Measurements from ENCODE around the gene PTPRG. TPM values are rescaled to one million over a fixed set of nuclear protein-coding genes. Genes with fewer than 3 reads are reported as not detected.

Gene PTPRG
- total and polyA plus RNA-seq, 2 donors (not counting 3 experiments of a cell fraction or from before 2014, with no cell fraction given), result 8.9 to 39.1 TPM

DNA sequence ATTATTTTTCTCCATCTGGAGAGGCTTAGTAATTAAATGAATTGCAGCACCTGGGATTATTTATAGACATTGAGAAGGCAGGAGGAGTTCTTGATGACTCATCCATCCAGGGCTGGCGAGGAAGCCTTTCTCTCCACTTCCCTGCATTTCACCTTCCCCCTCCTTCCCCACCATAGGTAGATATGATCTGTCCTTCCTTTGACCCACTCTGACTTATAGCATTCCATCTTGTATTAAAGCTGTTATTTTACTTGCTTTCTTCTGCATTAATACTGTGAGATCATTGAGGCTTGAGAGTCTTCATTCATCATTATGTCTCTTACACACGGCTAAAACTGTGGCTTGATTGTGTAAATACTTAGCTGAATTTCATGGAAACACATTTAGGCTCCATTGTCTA is 523.2 kb downstream of the PTPRG start:
- POLR2A ChIA-PET, result no interaction called here
- no peak overlapping the region for H3K27ac ChIP-seq (ENCODE audit: insufficient read depth, low read depth, low read length)
- no peaks in the 10 kb centered on the region for H4K20me1 ChIP-seq (replicated peaks; ENCODE audit: control insufficient read depth, extremely low read depth, insufficient read depth, low read length)
- CTCF ChIA-PET, result interaction anchor here (1.4 kb wide), 1 partner anchor 47 kb away, joined by 5 read pairs; no protein-coding TSS in a partner anchor
- intact Hi-C loops (cut with micrococcal nuclease) (no loop called here), dilution Hi-C loops (cut with MboI; ENCODE audit: extremely low pct_ligation_motif_present, low sequenced_read_pairs) (no loop called here)
- no peaks in the 10 kb centered on the region for H3K36me3 ChIP-seq (ENCODE audit: control insufficient read depth in 2 of 2, extremely low read depth in 1 of 2, insufficient read depth in 2 of 2, low read length in 2 of 2)
- H3K27me3 ChIP-seq (ENCODE audit: control insufficient read depth in 2 of 2, insufficient read depth in 2 of 2, low read length in 2 of 2), result no peaks in the 10 kb centered on the region
- no peaks in the 10 kb centered on the region for H3K9me3 ChIP-seq (replicated peaks; ENCODE audit: control insufficient read depth, insufficient read depth, low read length)
- H3K79me2 ChIP-seq (ENCODE audit: control insufficient read depth, insufficient read depth, low read length), result no peaks in the 10 kb centered on the region
- FAIRE-seq (no peak), DNase-seq (ENCODE audit: low read depth, low spot score) (peak; percentile 30)
- BruUV-seq (replicated peaks), result no TSS peak
- no peak overlapping the region for H3K9ac ChIP-seq (replicated peaks; ENCODE audit: extremely low read depth, insufficient read depth, low read length)
- TF ChIP-seq GATA2 (IDR thresholded peaks at IDR 0.05; ENCODE audit: insufficient read depth, insufficient read length, low read depth, low read length) (peak; percentile 59), MYC (IDR thresholded peaks at IDR 0.05; ENCODE audit: low read depth, low read length) (no peak), FOS (IDR thresholded peaks at IDR 0.05; ENCODE audit: borderline replicate concordance, insufficient read depth, low read length) (peak; percentile 63)
- H2AFZ ChIP-seq (ENCODE audit: low read depth, low read length), result no peak overlapping the region
- no peak overlapping the region for H3K4me3 ChIP-seq (replicated peaks in 1 of 3; ENCODE audit: insufficient read depth in 1 of 3, low read depth in 1 of 3, low read length in 3 of 3)
- H3K4me2 ChIP-seq (ENCODE audit: insufficient read depth, low read length), result peak overlapping the region; percentile 25
- H3K9me1 ChIP-seq (replicated peaks; ENCODE audit: control insufficient read depth, extremely low read depth, insufficient read depth, low read length), result no peaks in the 10 kb centered on the region
- H3K4me1 ChIP-seq (ENCODE audit: control insufficient read depth, extremely low read depth, insufficient read depth, low read length), result peaks cover 9% of the 10 kb centered on the region

DNA sequence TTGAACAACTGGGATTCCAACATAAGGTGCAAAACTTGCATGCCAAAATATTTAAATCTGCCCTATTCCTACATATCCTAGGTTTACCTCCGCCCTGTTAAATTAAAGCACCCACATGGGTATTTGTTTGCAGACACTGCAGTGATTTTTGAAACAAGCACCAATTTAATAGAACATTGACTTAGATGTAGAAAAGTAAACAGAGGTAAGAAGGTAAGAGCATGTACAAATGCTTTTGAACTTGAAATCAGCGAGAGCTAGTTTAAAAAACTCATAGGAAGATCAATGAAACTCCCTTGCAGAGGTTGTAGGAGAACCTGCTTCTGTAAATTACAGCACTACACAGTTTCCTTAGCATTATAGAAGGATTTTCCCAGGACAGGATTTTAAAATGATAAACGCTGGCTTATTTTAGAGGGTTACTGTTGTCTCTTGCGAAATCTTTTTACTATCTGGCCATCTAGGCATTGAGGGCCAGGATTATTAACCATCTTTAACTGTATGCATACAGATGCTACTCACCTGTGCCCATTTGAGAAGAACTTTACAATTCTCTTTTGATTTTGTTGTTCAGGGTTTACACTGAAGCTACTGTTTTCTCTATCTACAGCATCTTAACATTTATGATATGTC is 527.2 kb downstream of the PTPRG start:
- intact Hi-C loops (cut with micrococcal nuclease) (no loop called here), dilution Hi-C loops (cut with MboI; ENCODE audit: extremely low pct_ligation_motif_present, low sequenced_read_pairs) (no loop called here)
- ChIA-PET CTCF (no interaction called here), POLR2A (no interaction called here)
- no peak overlapping the region for H3K27ac ChIP-seq (ENCODE audit: insufficient read depth, low read depth, low read length)
- H3K27me3 ChIP-seq (ENCODE audit: control insufficient read depth in 2 of 2, insufficient read depth in 2 of 2, low read length in 2 of 2), result no peaks in the 10 kb centered on the region
- no TSS peak for BruUV-seq (replicated peaks)
- no peaks in the 10 kb centered on the region for H3K79me2 ChIP-seq (ENCODE audit: control insufficient read depth, insufficient read depth, low read length)
- no peak overlapping the region for H2AFZ ChIP-seq (ENCODE audit: low read depth, low read length)
- no peak for DNase-seq (ENCODE audit: low read depth, low spot score)
- H3K9me3 ChIP-seq (replicated peaks; ENCODE audit: control insufficient read depth, insufficient read depth, low read length), result no peaks in the 10 kb centered on the region
- FAIRE-seq, result no peak
- TF ChIP-seq POLR2AphosphoS5 (IDR thresholded peaks at IDR 0.05; ENCODE audit: insufficient read depth, low read depth, low read length) (no peak), GATA2 (IDR thresholded peaks at IDR 0.05; ENCODE audit: insufficient read depth, insufficient read length, low read depth, low read length) (no peak), FOS (IDR thresholded peaks at IDR 0.05; ENCODE audit: borderline replicate concordance, insufficient read depth, low read length) (no peak), JUN (IDR thresholded peaks at IDR 0.05; ENCODE audit: borderline replicate concordance, insufficient read depth, insufficient read length, low read depth) (no peak), POLR2A (IDR thresholded peaks at IDR 0.05; ENCODE audit: low read depth, low read length) (no peak), EZH2 (IDR thresholded peaks at IDR 0.05; ENCODE audit: borderline replicate concordance, low read depth, low read length, severe bottlenecking) (no peak), MYC (IDR thresholded peaks at IDR 0.05; ENCODE audit: low read depth, low read length) (no peak)
- TF ChIP-seq, protein P1, sequence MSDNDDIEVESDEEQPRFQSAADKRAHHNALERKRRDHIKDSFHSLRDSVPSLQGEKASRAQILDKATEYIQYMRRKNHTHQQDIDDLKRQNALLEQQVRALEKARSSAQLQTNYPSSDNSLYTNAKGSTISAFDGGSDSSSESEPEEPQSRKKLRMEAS (IDR thresholded peaks at IDR 0.05; ENCODE audit: insufficient read depth, insufficient read length), result no peak
- TF ChIP-seq, protein P2, sequence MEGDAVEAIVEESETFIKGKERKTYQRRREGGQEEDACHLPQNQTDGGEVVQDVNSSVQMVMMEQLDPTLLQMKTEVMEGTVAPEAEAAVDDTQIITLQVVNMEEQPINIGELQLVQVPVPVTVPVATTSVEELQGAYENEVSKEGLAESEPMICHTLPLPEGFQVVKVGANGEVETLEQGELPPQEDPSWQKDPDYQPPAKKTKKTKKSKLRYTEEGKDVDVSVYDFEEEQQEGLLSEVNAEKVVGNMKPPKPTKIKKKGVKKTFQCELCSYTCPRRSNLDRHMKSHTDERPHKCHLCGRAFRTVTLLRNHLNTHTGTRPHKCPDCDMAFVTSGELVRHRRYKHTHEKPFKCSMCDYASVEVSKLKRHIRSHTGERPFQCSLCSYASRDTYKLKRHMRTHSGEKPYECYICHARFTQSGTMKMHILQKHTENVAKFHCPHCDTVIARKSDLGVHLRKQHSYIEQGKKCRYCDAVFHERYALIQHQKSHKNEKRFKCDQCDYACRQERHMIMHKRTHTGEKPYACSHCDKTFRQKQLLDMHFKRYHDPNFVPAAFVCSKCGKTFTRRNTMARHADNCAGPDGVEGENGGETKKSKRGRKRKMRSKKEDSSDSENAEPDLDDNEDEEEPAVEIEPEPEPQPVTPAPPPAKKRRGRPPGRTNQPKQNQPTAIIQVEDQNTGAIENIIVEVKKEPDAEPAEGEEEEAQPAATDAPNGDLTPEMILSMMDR (IDR thresholded peaks at IDR 0.05; ENCODE audit: extremely low read depth in 1 of 2, insufficient read depth in 1 of 2, low read depth in 1 of 2, low read length in 2 of 2), result no peak
- H3K9me1 ChIP-seq (replicated peaks; ENCODE audit: control insufficient read depth, extremely low read depth, insufficient read depth, low read length), result no peaks in the 10 kb centered on the region
- no peaks in the 10 kb centered on the region for H3K36me3 ChIP-seq (ENCODE audit: control insufficient read depth in 2 of 2, extremely low read depth in 1 of 2, insufficient read depth in 2 of 2, low read length in 2 of 2)
- H3K4me3 ChIP-seq (replicated peaks in 1 of 3; ENCODE audit: insufficient read depth in 1 of 3, low read depth in 1 of 3, low read length in 3 of 3), result no peak overlapping the region
- no peak overlapping the region for H3K4me2 ChIP-seq (ENCODE audit: insufficient read depth, low read length)
- H4K20me1 ChIP-seq (replicated peaks; ENCODE audit: control insufficient read depth, extremely low read depth, insufficient read depth, low read length), result no peaks in the 10 kb centered on the region
- no peak overlapping the region for H3K9ac ChIP-seq (replicated peaks; ENCODE audit: extremely low read depth, insufficient read depth, low read length)
- peaks cover 9% of the 10 kb centered on the region for H3K4me1 ChIP-seq (ENCODE audit: control insufficient read depth, extremely low read depth, insufficient read depth, low read length)
